ENCODE data around the gene GBP1.
A peak's percentile ranks its signal among the peaks of the same experiment; 100 is the strongest.
"Not testable (repeated sequence)": the region's sequence is repeated elsewhere in the genome, so short reads cannot be mapped to it uniquely, and the experiment has no call there.

GBP1 gene

DNA sequence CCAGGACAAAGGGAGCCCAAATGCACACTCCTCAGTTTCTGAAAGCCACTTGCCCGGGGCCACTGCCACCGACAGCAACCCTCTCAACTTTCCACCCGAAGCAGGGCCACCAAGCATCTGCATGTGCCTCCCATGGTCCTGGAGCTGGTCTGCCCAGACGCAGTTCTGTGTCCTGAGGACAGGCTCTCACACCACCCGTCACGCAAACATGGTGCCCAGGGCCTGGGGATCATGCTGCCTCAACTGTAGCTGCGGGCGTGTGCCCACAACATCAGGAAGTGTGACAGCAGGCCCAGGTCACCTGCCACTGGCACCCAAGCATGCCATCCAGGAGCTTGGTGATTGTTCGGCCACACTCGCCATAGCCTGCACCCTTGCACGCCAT lies 14.4 kb downstream of the GBP1 start:
- no peak for DNase-seq

DNA sequence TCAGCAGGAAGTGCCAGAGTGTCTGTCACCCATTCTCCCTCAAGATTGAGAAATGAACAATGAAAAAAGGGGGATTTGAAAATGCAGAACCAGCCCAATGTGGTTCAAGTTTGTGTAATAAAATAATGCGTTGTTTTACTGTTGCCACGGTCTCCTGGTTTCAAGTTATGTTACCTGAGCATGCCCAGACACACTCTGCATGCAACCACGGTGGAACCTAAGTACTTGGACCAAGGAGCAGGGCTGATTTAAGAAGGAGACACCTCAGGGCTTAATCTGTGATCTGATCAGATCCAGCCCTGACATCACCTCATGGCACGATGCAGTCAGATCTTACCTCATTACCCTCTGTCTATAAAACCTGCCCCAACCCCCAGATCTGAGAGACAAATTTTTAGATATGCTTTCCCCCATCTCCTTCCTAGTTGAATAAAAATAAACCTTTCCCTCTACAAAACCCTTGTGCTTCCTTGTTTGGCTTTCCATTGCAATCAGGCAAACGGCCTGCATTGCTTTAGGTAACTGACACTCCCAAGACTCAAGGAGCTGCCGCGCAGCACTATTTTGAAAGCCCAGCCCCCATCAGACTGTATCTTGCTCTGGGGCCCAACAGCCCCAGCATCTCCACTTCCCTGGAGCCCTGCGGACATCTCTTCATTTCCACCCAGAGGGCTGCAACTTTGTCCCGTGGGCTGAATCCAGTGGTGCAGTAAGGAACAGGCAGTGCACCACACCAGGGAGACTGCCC lies 14.9 kb downstream of the GBP1 start:
- DNase-seq: not testable (repeated sequence)

DNA sequence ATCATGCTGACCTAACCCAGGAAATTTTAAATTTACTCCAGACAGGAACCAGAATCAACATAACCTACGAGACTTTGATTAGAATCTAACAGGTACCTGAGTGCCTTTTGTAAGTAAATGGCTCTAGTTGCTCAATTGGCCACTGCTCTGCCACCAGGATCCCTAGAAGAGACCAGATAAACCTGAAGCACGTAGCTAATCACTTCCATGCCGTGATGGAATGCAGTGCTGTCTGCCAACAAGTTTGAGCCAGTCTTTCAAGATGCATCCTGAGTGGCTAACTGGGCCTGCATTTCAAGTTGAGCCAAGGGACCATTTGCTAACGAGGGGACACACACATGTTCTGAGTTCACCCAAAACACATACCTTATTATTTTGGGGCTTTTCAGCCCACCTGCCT lies 15.8 kb downstream of the GBP1 start:
- not testable (repeated sequence) for DNase-seq

- DNase-seq: no peak
These were observed 17.3 kb downstream of the GBP1 start for GRCh38 chr1:89047734-89048133.

DNA sequence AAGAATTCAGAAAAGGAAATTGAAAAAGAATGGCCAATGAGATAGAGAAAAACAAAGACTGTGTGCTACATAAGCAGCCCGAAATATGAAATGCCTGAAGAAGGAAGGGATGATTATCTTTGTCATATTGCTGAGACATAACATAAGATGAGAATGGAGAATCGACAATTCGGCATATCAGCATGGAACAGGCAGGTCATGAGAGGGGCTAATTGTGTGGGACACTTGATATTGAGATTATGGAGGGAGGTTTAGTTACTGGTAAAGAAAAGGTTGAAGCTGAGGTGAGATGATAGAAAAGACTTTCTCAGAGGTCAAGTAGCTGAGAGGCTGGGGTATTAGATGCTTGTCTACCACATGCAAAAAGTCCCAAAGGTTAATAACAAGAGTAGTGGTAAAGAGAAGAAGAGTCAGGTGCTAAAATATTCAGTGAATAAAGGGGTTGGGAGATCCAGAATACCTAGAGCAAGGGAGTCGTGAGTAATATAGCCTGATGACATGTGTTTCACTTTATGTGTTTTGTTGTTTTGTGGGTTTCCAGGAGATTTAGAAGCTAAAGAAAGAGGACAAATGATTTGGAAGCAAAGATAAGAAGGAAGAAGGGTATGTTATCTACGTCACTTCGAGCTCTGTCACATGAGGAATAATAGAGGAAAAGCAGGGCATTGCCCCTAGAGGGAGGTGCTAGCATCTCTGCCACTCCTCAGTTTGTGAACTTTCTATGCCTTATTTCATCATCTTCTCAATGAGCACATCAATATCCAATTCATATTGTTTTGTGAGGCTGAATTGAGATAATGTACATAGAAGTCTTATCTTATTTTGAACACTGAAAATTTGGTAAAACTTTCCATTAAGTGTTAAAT lies 18.5 kb downstream of the GBP1 start:
- DNase-seq: not testable (repeated sequence)

- no peak for DNase-seq
These were observed 19.9 kb downstream of the GBP1 start for GRCh38 chr1:89044970-89045721.

DNA sequence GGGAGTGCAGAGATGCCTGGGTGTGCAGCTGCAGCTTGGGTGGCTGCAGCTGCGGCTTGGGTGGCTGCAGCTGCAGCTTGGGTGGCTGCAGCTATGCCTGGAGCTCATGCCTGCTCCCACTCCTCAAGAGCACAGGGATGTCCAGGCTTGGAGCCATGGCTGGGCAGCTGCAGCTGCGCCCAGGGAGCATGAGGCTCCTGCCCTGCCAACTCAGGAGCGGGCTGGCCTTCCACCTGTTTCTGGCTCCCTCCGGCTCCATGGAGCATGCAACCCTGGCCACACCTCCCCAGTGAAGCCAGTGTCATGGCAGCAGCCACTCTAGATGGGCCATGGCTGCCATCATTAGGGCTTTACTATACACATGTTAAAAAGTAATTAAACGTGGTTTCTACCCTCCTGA lies 21.1 kb downstream of the GBP1 start:
- DNase-seq: no peak

DNA sequence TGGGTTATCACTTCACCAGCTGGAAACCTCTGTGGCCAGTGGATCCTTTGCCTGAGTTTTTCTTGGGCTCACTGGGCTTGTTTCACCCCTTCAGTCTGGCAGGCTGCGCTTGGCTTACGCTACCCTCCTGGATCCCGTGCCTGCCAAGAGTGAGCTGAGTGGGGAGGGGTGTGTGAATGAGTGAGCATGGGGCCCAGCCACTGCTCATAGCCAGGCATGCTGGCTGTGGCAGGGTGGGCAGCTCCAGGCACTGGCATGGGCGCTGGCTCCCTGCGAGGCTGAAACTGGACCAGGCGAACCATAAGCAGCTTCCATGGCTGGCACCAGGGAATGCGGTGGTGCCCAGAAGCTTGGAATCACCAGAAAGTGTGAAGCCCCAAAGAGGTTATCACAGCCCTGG lies 22.5 kb downstream of the GBP1 start:
- DNase-seq: no peak

DNA sequence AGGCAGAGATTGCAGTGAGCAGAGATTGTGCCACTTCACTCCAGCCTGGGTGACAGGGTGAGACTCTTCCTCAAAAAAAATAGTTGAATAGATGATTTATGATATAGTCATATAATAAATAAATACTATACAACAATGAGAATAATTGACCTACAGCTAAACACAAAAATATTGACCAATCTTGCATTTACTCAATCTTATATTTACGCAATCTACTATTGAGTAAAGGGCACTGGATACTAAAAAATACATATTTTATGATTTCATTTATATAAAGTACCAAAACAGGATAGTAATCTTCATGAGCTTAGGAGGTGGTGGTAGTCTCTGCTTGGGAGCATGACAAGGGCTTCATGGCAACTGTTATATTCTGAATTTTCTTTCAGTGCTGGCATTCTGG lies 23.3 kb downstream of the GBP1 start:
- DNase-seq: no peak

DNA sequence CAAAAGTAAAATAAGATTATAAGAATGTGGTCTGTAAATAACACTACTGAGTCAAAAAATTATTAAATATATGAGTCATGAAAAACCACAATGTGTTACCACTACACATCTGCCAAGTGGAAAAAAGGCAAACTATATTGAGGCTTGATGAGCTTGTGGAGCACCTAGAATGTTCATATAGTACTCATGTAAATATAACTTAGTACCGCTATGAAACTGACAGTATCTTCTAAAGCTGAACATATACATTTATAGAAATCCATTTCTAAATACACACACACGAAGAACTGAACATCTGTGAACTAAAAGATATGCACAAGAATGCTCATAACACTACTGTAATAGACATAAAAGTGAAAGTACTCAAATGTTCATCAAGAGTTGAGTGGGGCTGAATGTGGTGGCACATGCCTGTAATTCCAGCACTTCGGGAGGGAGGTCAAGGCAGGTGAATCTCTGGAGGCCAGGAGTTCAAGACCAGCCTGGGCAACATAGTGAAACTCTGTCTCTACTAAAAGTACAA lies 23.8 kb downstream of the GBP1 start:
- peak; percentile 75 for DNase-seq

DNA sequence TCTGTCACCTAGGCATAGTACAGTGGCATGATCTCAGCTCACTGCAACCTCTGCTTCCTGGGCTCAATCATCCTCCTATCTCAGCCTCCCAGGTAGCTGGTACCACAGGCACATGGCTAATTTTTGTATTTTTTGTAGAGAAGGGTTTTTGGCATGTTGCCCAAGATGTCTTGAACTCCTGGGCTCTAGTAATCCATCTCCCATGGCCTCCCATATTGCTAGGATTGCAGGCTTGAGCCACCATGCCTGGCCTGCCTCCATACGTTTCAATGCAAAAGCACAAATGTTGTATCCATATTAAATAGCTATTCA lies 24.7 kb downstream of the GBP1 start:
- DNase-seq: no peak

DNA sequence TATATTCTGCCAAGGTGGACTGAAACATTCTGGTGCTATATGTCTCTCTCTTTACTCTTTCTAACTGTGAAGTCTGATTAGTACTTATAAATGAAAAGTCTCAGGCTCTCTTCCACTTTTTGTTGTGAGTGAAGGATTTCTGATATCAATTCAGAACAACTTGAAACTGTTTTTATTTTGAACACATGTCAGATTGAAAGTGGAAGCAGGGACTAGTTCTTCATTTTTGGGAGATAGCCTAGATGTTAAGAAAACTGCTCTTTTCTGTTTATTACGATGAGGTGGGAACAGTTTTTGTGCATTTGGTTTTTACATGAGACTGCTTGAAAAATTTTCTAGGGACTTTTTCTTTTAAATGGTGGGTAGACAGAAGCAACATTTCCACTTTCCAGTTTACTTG lies 27.8 kb downstream of the GBP1 start:
- DNase-seq: no peak

GRCh38 chr1:89035080-89035479 lies 29.9 kb downstream of the GBP1 start:
- DNase-seq: no peak

GRCh38 chr1:89034004-89034403 lies 31.0 kb downstream of the GBP1 start:
- not testable (repeated sequence) for DNase-seq

- peak; percentile 44 for DNase-seq
These were observed 36.0 kb downstream of the GBP1 start for GRCh38 chr1:89029051-89029450.

GRCh38 chr1:89025928-89026327 lies 39.1 kb downstream of the GBP1 start:
- no peak for DNase-seq

DNA sequence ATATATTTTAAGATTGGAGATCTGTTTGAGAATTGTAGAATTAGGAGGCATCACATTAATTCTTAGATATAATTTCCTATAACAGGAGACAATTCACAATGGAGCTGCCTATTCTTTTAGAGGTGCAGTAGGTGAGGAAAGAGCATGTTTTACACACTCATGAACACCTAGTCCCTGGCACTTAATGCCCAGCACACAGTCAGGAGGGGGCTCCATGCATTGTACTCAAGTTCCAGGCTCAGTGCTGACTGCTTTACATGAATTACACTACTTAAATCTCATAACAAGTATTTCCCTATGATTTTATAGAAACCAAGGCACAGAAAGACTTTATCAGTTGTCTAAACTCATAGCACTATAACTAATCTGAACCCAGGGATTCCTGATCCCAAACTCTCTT lies 42.0 kb downstream of the GBP1 start:
- no peak for DNase-seq

GRCh38 chr1:89022167-89022959 lies 42.6 kb downstream of the GBP1 start, which contains the start of gene GBP3:
GBP3 (minus strand) TSS chr1:89022866; CDS start chr1:89020721, 2,145 bp downstream.
- DNase-seq: peak; percentile 66

- DNase-seq: not testable (repeated sequence)
These were observed 46.7 kb downstream of the GBP1 start for GRCh38 chr1:89018318-89018717.

- DNase-seq: no peak
These were observed 56.5 kb downstream of the GBP1 start for GRCh38 chr1:89008511-89008910.

DNA sequence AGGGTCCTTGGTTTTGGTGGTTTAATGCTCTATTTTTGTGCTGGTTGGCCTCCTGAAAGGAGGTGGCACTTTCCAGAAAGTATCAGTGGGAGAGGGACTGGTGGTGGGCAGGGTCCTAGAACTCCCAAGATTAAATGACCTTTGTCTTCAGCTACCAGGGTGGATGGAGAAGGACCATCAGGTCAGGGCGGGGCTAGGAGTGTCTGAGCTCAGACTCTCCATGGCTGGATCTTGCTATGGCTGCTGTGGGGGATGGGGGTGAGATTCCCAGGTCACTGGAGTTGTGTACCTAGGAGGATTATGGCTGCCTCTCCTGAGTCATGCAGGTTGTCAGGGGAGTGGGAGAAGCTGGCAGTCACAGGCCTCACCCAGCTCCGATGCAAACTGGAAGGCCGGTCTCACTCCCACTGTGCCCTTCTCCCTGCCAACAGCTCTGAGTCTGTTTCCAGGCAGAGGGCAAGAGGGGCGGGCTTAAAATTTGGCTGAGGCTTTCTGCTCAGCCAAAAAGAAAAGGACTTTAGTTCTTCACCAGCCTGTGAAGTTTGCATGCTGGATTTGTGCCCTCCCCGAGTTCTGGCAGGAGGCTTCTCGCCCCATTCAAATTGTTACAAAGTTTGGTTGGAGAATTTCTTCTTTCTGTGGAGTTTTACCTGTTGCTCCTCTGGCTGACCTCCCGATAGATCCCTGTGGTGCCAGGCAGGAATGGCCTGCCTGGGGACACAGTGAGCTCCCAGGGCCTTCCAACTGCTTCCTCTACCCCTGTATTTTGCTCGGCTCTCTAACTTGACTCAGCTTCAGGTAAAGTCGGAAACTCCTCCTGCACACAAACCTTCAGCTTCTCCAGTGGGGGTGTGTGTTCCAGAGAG lies 59.5 kb downstream of the GBP1 start:
- no peak for DNase-seq

Measured in EL (cell line).